Osteocyte (in vitro differentiated cells): ENCODE measurements around the gene TNRC6B. TPM values are rescaled to one million over a fixed set of nuclear protein-coding genes. Genes with fewer than 3 reads are reported as not detected.

Experiments used
- DNase-seq: peaks from one replicate; pipeline ENCODE4 v3.0.0; 2021; ENCODE audit warnings: mixed read lengths; ENCODE audit not compliant: unreplicated experiment; ENCODE audit errors: extremely low spot score
- H3K27ac Mint-ChIP-seq: one replicate; pipeline ENCODE4 v1.8.0; 2021; ENCODE audit warnings: mild to moderate bottlenecking, mixed read lengths; ENCODE audit not compliant: unreplicated experiment
- H3K27me3 Mint-ChIP-seq: one replicate; pipeline ENCODE4 v1.8.0; 2021; ENCODE audit warnings: mixed read lengths; ENCODE audit not compliant: unreplicated experiment
- H3K36me3 Mint-ChIP-seq: one replicate; pipeline ENCODE4 v1.8.0; 2021; ENCODE audit warnings: mixed read lengths; ENCODE audit not compliant: unreplicated experiment
- H3K4me1 Mint-ChIP-seq: one replicate; pipeline ENCODE4 v1.8.0; 2021; ENCODE audit warnings: mixed read lengths; ENCODE audit not compliant: unreplicated experiment
- H3K4me3 Mint-ChIP-seq: one replicate; pipeline ENCODE4 v1.8.0; 2021; ENCODE audit warnings: mild to moderate bottlenecking, moderate library complexity, mixed read lengths; ENCODE audit not compliant: unreplicated experiment
- H3K9me3 Mint-ChIP-seq: one replicate; pipeline ENCODE4 v1.8.0; 2021; ENCODE audit warnings: mixed read lengths; ENCODE audit not compliant: unreplicated experiment
- CTCF ChIP-seq: fragments of 200-600 bp; sonication (generic); IDR thresholded peaks from 2 replicates; pipeline ENCODE4 v1.5.0; 2021; ENCODE audit warnings: antibody characterized with exemption, mild to moderate bottlenecking, moderate library complexity
- total RNA-seq: library from RNA; stranded (reverse); gene quantifications from 2 replicates; pipeline ENCODE4 v1.2.1, GENCODE V29; 2021

The TNRC6B gene
- total RNA-seq, 1 donor from 2014 or later = 47.4 TPM

GRCh38 chr22:40340044-40340443, 162.3 kb downstream of the TNRC6B start:
- no peak for TF ChIP-seq CTCF
- peaks cover 5% of the 10 kb centered on the region for H3K36me3 Mint-ChIP-seq
- DNase-seq = no peak
- H3K4me1 Mint-ChIP-seq = no peaks in the 10 kb centered on the region
- no peak overlapping the region for H3K27ac Mint-ChIP-seq
- no peaks in the 10 kb centered on the region for H3K27me3 Mint-ChIP-seq
- no peak overlapping the region for H3K4me3 Mint-ChIP-seq
- no peaks in the 10 kb centered on the region for H3K9me3 Mint-ChIP-seq

GRCh38 chr22:40341604-40342003, 163.9 kb downstream of the TNRC6B start:
- no peak for DNase-seq
- H3K4me1 Mint-ChIP-seq = peaks cover 7% of the 10 kb centered on the region
- no peaks in the 10 kb centered on the region for H3K36me3 Mint-ChIP-seq
- H3K27ac Mint-ChIP-seq = no peak overlapping the region
- no peak overlapping the region for H3K4me3 Mint-ChIP-seq
- H3K9me3 Mint-ChIP-seq = no peaks in the 10 kb centered on the region
- TF ChIP-seq CTCF = no peak
- no peaks in the 10 kb centered on the region for H3K27me3 Mint-ChIP-seq

GRCh38 chr22:40342521-40342920, 164.8 kb downstream of the TNRC6B start:
- Mint-ChIP-seq H3K27me3 (no peaks in the 10 kb centered on the region), H3K27ac (no peak overlapping the region), H3K36me3 (no peaks in the 10 kb centered on the region), H3K9me3 (no peaks in the 10 kb centered on the region), H3K4me3 (no peak overlapping the region), H3K4me1 (peaks cover 13% of the 10 kb centered on the region)
- no peak for TF ChIP-seq CTCF
- DNase-seq = no peak

GRCh38 chr22:40345271-40345670, 167.5 kb downstream of the TNRC6B start:
- peaks cover 24% of the 10 kb centered on the region for H3K4me1 Mint-ChIP-seq
- H3K9me3 Mint-ChIP-seq = no peaks in the 10 kb centered on the region
- TF ChIP-seq CTCF = no peak
- peaks cover 5% of the 10 kb centered on the region for H3K36me3 Mint-ChIP-seq
- no peaks in the 10 kb centered on the region for H3K27me3 Mint-ChIP-seq
- peak overlapping the region; percentile 98 for H3K4me3 Mint-ChIP-seq
- no peak for DNase-seq
- peak overlapping the region; percentile 97 for H3K27ac Mint-ChIP-seq

GRCh38 chr22:40345815-40346184, 168.1 kb downstream of the TNRC6B start:
- DNase-seq = no peak
- peaks cover 24% of the 10 kb centered on the region for H3K4me1 Mint-ChIP-seq

More at GRCh38 chr22:40345815-40346184, 168.1 kb downstream of the TNRC6B start:
- Mint-ChIP-seq H3K4me3 (peak overlapping the region; percentile 98), H3K9me3 (no peaks in the 10 kb centered on the region), H3K36me3 (peaks cover 5% of the 10 kb centered on the region), H3K27ac (peak overlapping the region; percentile 97), H3K27me3 (no peaks in the 10 kb centered on the region)
- no peak for TF ChIP-seq CTCF
